Nephron progenitor cell (in vitro differentiated cells): Measurements from ENCODE around the gene CCDC148.

Experiments used
- DNase-seq: peaks from one replicate; pipeline ENCODE4 v3.0.0; 2021
- H3K27ac Mint-ChIP-seq: 2 replicates; pipeline ENCODE4 v1.8.0; 2021; ENCODE audit warnings: mild to moderate bottlenecking, moderate library complexity, mixed read lengths
- H3K27me3 Mint-ChIP-seq: 2 replicates; pipeline ENCODE4 v1.8.0; 2021; ENCODE audit warnings: mild to moderate bottlenecking, low read depth, mixed read lengths; ENCODE audit not compliant: poor library complexity
- H3K36me3 Mint-ChIP-seq: 2 replicates; pipeline ENCODE4 v1.8.0; 2021; ENCODE audit warnings: low read depth, mixed read lengths
- H3K4me1 Mint-ChIP-seq: 2 replicates; pipeline ENCODE4 v1.8.0; 2021; ENCODE audit warnings: mixed read lengths
- H3K4me3 Mint-ChIP-seq: 2 replicates; pipeline ENCODE4 v1.8.0; 2021; ENCODE audit warnings: mild to moderate bottlenecking, moderate library complexity, mixed read lengths
- H3K9me3 Mint-ChIP-seq: 2 replicates; pipeline ENCODE4 v1.8.0; 2021; ENCODE audit warnings: mild to moderate bottlenecking, moderate library complexity, mixed read lengths
- TF ChIP-seq, protein P1 (sequence below): fragments of 200-600 bp; sonication (generic); IDR thresholded peaks from 2 replicates; pipeline ENCODE4 v1.5.0; 2021; ENCODE audit warnings: antibody characterized with exemption

Gene CCDC148

GRCh38 chr2:158214431-158214830 is 242.1 kb downstream of the CCDC148 start:
- no peak for DNase-seq
- H3K27me3 Mint-ChIP-seq = no peaks in the 10 kb centered on the region
- no peaks in the 10 kb centered on the region for H3K9me3 Mint-ChIP-seq
- H3K27ac Mint-ChIP-seq = no peak overlapping the region
- peaks cover 13% of the 10 kb centered on the region for H3K36me3 Mint-ChIP-seq
- TF ChIP-seq, protein P1, sequence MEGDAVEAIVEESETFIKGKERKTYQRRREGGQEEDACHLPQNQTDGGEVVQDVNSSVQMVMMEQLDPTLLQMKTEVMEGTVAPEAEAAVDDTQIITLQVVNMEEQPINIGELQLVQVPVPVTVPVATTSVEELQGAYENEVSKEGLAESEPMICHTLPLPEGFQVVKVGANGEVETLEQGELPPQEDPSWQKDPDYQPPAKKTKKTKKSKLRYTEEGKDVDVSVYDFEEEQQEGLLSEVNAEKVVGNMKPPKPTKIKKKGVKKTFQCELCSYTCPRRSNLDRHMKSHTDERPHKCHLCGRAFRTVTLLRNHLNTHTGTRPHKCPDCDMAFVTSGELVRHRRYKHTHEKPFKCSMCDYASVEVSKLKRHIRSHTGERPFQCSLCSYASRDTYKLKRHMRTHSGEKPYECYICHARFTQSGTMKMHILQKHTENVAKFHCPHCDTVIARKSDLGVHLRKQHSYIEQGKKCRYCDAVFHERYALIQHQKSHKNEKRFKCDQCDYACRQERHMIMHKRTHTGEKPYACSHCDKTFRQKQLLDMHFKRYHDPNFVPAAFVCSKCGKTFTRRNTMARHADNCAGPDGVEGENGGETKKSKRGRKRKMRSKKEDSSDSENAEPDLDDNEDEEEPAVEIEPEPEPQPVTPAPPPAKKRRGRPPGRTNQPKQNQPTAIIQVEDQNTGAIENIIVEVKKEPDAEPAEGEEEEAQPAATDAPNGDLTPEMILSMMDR = no peak
- no peak overlapping the region for H3K4me3 Mint-ChIP-seq
- H3K4me1 Mint-ChIP-seq = peaks cover 15% of the 10 kb centered on the region

DNA sequence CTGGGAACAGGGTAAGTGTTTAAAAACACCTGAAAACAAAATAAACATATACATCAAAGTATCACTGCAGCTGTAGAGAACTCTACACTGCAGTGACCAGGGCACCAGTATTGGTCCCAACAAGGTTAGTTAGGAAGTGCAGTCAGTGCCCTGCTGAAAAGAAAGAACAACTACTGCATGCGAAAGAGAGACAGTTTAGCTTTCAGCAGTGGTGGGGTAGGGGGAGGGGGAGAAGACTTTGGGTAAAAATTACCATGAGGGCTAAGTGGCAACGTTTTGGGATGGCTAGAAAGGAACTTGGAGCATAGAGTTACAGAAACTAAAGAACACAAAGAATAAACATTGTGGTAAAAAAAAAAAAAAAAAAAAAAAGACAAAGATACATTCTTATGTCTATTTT is 242.8 kb downstream of the CCDC148 start:
- H3K9me3 Mint-ChIP-seq = no peaks in the 10 kb centered on the region
- no peaks in the 10 kb centered on the region for H3K27me3 Mint-ChIP-seq
- peaks cover 8% of the 10 kb centered on the region for H3K36me3 Mint-ChIP-seq
- TF ChIP-seq, protein P1 = no peak
- no peak for DNase-seq
- no peak overlapping the region for H3K4me3 Mint-ChIP-seq
- peak overlapping the region; percentile 17 for H3K27ac Mint-ChIP-seq
- H3K4me1 Mint-ChIP-seq = peaks cover 15% of the 10 kb centered on the region

- TF ChIP-seq, protein P1 = no peak
- Mint-ChIP-seq H3K27me3 (no peaks in the 10 kb centered on the region), H3K9me3 (no peaks in the 10 kb centered on the region), H3K4me1 (peaks cover 15% of the 10 kb centered on the region), H3K4me3 (no peak overlapping the region), H3K36me3 (peaks cover 8% of the 10 kb centered on the region), H3K27ac (no peak overlapping the region)
- DNase-seq = no peak
Measured at GRCh38 chr2:158212301-158212700, 244.3 kb downstream of the CCDC148 start.

- Mint-ChIP-seq H3K36me3 (peaks cover 4% of the 10 kb centered on the region), H3K4me1 (peaks cover 15% of the 10 kb centered on the region), H3K27ac (no peak overlapping the region), H3K27me3 (no peaks in the 10 kb centered on the region), H3K4me3 (no peak overlapping the region), H3K9me3 (no peaks in the 10 kb centered on the region)
- TF ChIP-seq, protein P1 = no peak
- no peak for DNase-seq
Measured at GRCh38 chr2:158211502-158211901, 245.1 kb downstream of the CCDC148 start.

DNA sequence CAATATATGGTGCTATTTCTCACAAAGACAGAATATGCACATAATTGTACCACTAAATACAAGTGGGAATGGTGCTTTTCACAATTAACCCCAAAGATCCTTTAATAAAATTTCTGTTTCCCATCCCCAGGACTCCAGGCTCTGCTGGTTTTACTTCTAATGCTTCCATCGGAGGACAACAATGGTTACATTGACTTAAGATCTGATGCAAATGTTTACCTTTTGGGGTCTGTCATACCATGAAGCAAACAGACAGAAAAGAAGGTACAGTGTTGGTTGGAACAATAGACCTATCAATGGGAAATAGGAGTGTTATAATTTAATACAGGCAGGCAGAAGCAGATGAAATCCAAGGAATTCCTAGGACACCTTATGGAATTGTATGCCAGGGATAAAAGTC is 249.2 kb downstream of the CCDC148 start:
- TF ChIP-seq, protein P1 = no peak
- Mint-ChIP-seq H3K27ac (no peak overlapping the region), H3K36me3 (peaks cover 4% of the 10 kb centered on the region), H3K9me3 (no peaks in the 10 kb centered on the region), H3K4me3 (no peak overlapping the region), H3K27me3 (no peaks in the 10 kb centered on the region), H3K4me1 (no peaks in the 10 kb centered on the region)
- DNase-seq = no peak

DNA sequence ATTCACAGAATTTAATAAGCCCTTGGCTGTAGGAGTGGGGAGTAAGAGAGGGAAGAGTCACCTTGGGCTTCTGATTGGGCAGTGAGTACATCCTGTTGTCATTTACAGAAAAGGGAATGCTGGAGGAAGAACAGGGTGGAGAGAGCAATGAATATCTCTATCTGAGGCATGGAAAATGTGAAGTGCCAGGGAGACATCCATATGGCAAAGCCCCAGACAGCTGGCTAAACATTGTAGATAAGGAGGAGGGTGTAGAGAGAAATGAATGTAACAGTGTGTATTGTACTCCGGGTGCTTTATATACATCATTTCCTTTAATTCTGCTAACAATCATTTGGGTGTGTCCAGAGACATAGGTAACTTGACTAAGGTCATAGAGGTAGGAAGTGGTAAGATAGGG is 251.3 kb downstream of the CCDC148 start:
- TF ChIP-seq, protein P1 = no peak
- DNase-seq = no peak
- H3K36me3 Mint-ChIP-seq = peaks cover 2% of the 10 kb centered on the region
- no peak overlapping the region for H3K4me3 Mint-ChIP-seq
- no peaks in the 10 kb centered on the region for H3K4me1 Mint-ChIP-seq
- H3K27ac Mint-ChIP-seq = no peak overlapping the region
- no peaks in the 10 kb centered on the region for H3K27me3 Mint-ChIP-seq
- H3K9me3 Mint-ChIP-seq = no peaks in the 10 kb centered on the region
